Measurements from ENCODE around the gene CCZ1B.
"Not testable (repeated sequence)": the region's sequence is repeated elsewhere in the genome, so short reads cannot be mapped to it uniquely, and the experiment has no call there.

GRCh38 chr7:6799887-6800286, 26.2 kb downstream of the CCZ1B start:
- not testable (repeated sequence) for TF ChIP-seq CTCF (IDR thresholded peaks at IDR 0.05); EZH2 (IDR thresholded peaks at IDR 0.05; ENCODE audit: borderline replicate concordance, insufficient read depth, low read depth, low read length, poor library complexity, severe bottlenecking)

Measured in B cell (primary cell).